ENCODE measurements around the gene DENND1B.

DENND1B gene

DNA sequence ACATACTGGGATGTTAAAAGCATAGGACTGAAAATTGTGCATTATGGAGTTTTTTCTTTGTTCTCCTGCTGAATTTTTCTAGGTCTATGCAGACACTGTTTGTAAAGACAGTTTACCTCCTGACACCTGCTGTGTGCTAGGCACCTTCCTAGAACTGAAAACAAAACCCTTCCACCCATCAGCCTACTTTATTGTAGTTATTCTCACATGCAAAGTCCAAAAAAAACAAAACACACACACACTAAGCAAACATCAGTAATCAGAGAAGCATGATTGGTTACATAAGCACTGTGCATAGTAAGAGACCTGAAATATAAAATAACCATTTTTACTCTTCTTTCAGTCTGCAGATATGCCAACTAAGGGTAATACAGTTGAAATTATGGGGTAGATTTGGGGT lies 312.1 kb downstream of the DENND1B start:
- peak; percentile 61 for DNase-seq

DNA sequence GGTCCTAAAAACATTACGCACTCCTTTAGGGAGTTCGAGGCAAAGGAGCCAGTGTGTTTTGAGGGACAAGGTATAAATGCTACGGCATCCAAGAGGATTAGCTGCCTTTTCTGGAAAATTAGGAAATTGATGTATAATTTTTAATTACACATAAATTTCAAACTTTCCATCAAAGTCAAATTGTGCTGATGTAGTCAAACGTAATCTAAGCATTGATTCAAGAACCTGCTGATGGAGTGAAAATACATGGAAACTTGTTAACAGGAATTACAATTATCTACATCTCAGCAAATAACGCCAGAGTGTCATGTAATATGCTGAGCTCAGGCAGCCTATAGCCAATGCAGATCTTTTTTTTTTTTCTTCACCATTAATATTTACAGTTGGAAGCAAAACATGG lies 312.7 kb downstream of the DENND1B start:
- DNase-seq, result no peak

All from NCI-H748 treated with DMSO at 0.1 percent for 48 hours (cell line).